ENCODE results near the gene SLC49A4. TPM values are rescaled to one million over a fixed set of nuclear protein-coding genes. Genes with fewer than 3 reads are reported as not detected.
"Not testable (repeated sequence)": the region's sequence is repeated elsewhere in the genome, so short reads cannot be mapped to it uniquely, and the experiment has no call there.

SLC49A4 gene
- polyA plus RNA-seq (2013, experiment 1 of 4), result 12.9 TPM
- 13.7 TPM for polyA plus RNA-seq (2013, experiment 2 of 4)
- polyA plus RNA-seq (2013, experiment 3 of 4), result 10.2 TPM
- polyA plus RNA-seq (2013, experiment 4 of 4), result 10.3 TPM

GRCh38 chr3:122794779-122795673 lies at the start of gene SLC49A4:
Gene SLC49A4, plus strand, starts transcription at chr3:122795069. Its CDS starts 124 bp downstream, at chr3:122795193.
- WGBS, 2 experiments, result 1% methylated on average over 84 of the region's 84 CpGs
- H3K36me3 ChIP-seq (ENCODE audit: control insufficient read depth, insufficient read depth, low read length), result no peaks in the 10 kb centered on the region
- H3K4me3 ChIP-seq (ENCODE audit: insufficient read depth, low read depth, low read length), result peak within 1 kb of the TSS; percentile 77
- H3K27ac ChIP-seq (ENCODE audit: insufficient read depth, low read depth, low read length, poor library complexity, severe bottlenecking), result peak within 1 kb of the TSS; percentile 91
- peaks cover 4% of the 10 kb centered on the region for H3K27me3 ChIP-seq (ENCODE audit: control insufficient read depth, insufficient read depth, low read length, poor library complexity, severe bottlenecking)
- no peaks in the 10 kb centered on the region for H3K9me3 ChIP-seq (ENCODE audit: control insufficient read depth, low read length)
- H3K4me1 ChIP-seq (ENCODE audit: control insufficient read depth, insufficient read depth, low read length), result peaks cover 6% of the 10 kb centered on the region

GRCh38 chr3:122745369-122746021 lies 49.4 kb upstream of the SLC49A4 start:
- H3K4me1 ChIP-seq (ENCODE audit: control insufficient read depth, insufficient read depth, low read length), result no peaks in the 10 kb centered on the region
- no peaks in the 10 kb centered on the region for H3K27me3 ChIP-seq (ENCODE audit: control insufficient read depth, insufficient read depth, low read length, poor library complexity, severe bottlenecking)
- peaks cover 5% of the 10 kb centered on the region for H3K36me3 ChIP-seq (ENCODE audit: control insufficient read depth, insufficient read depth, low read length)
- WGBS, 2 experiments, result 86 to 91% methylated on average over 1 to 4 of the region's 4 CpGs
- H3K9me3 ChIP-seq (ENCODE audit: control insufficient read depth, low read length), result no peaks in the 10 kb centered on the region
- no peak overlapping the region for H3K27ac ChIP-seq (ENCODE audit: insufficient read depth, low read depth, low read length, poor library complexity, severe bottlenecking)
- no peak overlapping the region for H3K4me3 ChIP-seq (ENCODE audit: insufficient read depth, low read depth, low read length)

GRCh38 chr3:122747295-122747694 lies 47.6 kb upstream of the SLC49A4 start:
- not testable (repeated sequence) for H3K4me3 ChIP-seq (ENCODE audit: insufficient read depth, low read depth, low read length); H3K4me1 ChIP-seq (ENCODE audit: control insufficient read depth, insufficient read depth, low read length); H3K36me3 ChIP-seq (ENCODE audit: control insufficient read depth, insufficient read depth, low read length); H3K27ac ChIP-seq (ENCODE audit: insufficient read depth, low read depth, low read length, poor library complexity, severe bottlenecking); H3K27me3 ChIP-seq (ENCODE audit: control insufficient read depth, insufficient read depth, low read length, poor library complexity, severe bottlenecking); H3K9me3 ChIP-seq (ENCODE audit: control insufficient read depth, low read length)
- 93 to 94% methylated on average over 18 to 22 of the region's 35 CpGs for WGBS, 2 experiments

- H3K27me3 ChIP-seq (ENCODE audit: control insufficient read depth, insufficient read depth, low read length, poor library complexity, severe bottlenecking), result no peaks in the 10 kb centered on the region
- WGBS, 2 experiments, result 89% methylated on average over 1 of the region's 1 CpG; no CpG with 5 or more reads in 1 of the 2 experiments
- peaks cover 2% of the 10 kb centered on the region for H3K36me3 ChIP-seq (ENCODE audit: control insufficient read depth, insufficient read depth, low read length)
- no peaks in the 10 kb centered on the region for H3K4me1 ChIP-seq (ENCODE audit: control insufficient read depth, insufficient read depth, low read length)
- H3K4me3 ChIP-seq (ENCODE audit: insufficient read depth, low read depth, low read length), result no peak overlapping the region
- no peaks in the 10 kb centered on the region for H3K9me3 ChIP-seq (ENCODE audit: control insufficient read depth, low read length)
- no peak overlapping the region for H3K27ac ChIP-seq (ENCODE audit: insufficient read depth, low read depth, low read length, poor library complexity, severe bottlenecking)
Measured at GRCh38 chr3:122748347-122748746, 46.5 kb upstream of the SLC49A4 start.

GRCh38 chr3:122754929-122755328 lies 39.9 kb upstream of the SLC49A4 start:
- no peaks in the 10 kb centered on the region for H3K4me1 ChIP-seq (ENCODE audit: control insufficient read depth, insufficient read depth, low read length)
- H3K27ac ChIP-seq (ENCODE audit: insufficient read depth, low read depth, low read length, poor library complexity, severe bottlenecking), result no peak overlapping the region
- H3K9me3 ChIP-seq (ENCODE audit: control insufficient read depth, low read length), result no peaks in the 10 kb centered on the region
- H3K36me3 ChIP-seq (ENCODE audit: control insufficient read depth, insufficient read depth, low read length), result peaks cover 11% of the 10 kb centered on the region
- no peak overlapping the region for H3K4me3 ChIP-seq (ENCODE audit: insufficient read depth, low read depth, low read length)
- H3K27me3 ChIP-seq (ENCODE audit: control insufficient read depth, insufficient read depth, low read length, poor library complexity, severe bottlenecking), result no peaks in the 10 kb centered on the region
- WGBS, 2 experiments, result 80 to 88% methylated on average over 5 of the region's 5 CpGs

- H3K36me3 ChIP-seq (ENCODE audit: control insufficient read depth, insufficient read depth, low read length), result peaks cover 11% of the 10 kb centered on the region
- no peak overlapping the region for H3K4me3 ChIP-seq (ENCODE audit: insufficient read depth, low read depth, low read length)
- H3K27ac ChIP-seq (ENCODE audit: insufficient read depth, low read depth, low read length, poor library complexity, severe bottlenecking), result no peak overlapping the region
- WGBS, 2 experiments, result 88 to 92% methylated on average over 2 of the region's 2 CpGs
- no peaks in the 10 kb centered on the region for H3K27me3 ChIP-seq (ENCODE audit: control insufficient read depth, insufficient read depth, low read length, poor library complexity, severe bottlenecking)
- no peaks in the 10 kb centered on the region for H3K9me3 ChIP-seq (ENCODE audit: control insufficient read depth, low read length)
- H3K4me1 ChIP-seq (ENCODE audit: control insufficient read depth, insufficient read depth, low read length), result no peaks in the 10 kb centered on the region
Measured at GRCh38 chr3:122755491-122755890, 39.4 kb upstream of the SLC49A4 start.

GRCh38 chr3:122758877-122759560 lies 35.9 kb upstream of the SLC49A4 start:
- WGBS, 2 experiments, result 92 to 97% methylated on average over 3 of the region's 3 CpGs
- H3K4me1 ChIP-seq (ENCODE audit: control insufficient read depth, insufficient read depth, low read length), result peaks cover 11% of the 10 kb centered on the region
- H3K27me3 ChIP-seq (ENCODE audit: control insufficient read depth, insufficient read depth, low read length, poor library complexity, severe bottlenecking), result no peaks in the 10 kb centered on the region
- no peaks in the 10 kb centered on the region for H3K9me3 ChIP-seq (ENCODE audit: control insufficient read depth, low read length)
- no peak overlapping the region for H3K27ac ChIP-seq (ENCODE audit: insufficient read depth, low read depth, low read length, poor library complexity, severe bottlenecking)
- H3K36me3 ChIP-seq (ENCODE audit: control insufficient read depth, insufficient read depth, low read length), result peaks cover 9% of the 10 kb centered on the region
- no peak overlapping the region for H3K4me3 ChIP-seq (ENCODE audit: insufficient read depth, low read depth, low read length)

- Histone ChIP-seq H3K4me1 (ENCODE audit: control insufficient read depth, insufficient read depth, low read length) (peaks cover 11% of the 10 kb centered on the region), H3K27me3 (ENCODE audit: control insufficient read depth, insufficient read depth, low read length, poor library complexity, severe bottlenecking) (no peaks in the 10 kb centered on the region), H3K4me3 (ENCODE audit: insufficient read depth, low read depth, low read length) (no peak overlapping the region), H3K36me3 (ENCODE audit: control insufficient read depth, insufficient read depth, low read length) (peaks cover 2% of the 10 kb centered on the region), H3K9me3 (ENCODE audit: control insufficient read depth, low read length) (no peaks in the 10 kb centered on the region), H3K27ac (ENCODE audit: insufficient read depth, low read depth, low read length, poor library complexity, severe bottlenecking) (peak overlapping the region; percentile 36)
- WGBS, 2 experiments, result 72 to 76% methylated on average over 3 of the region's 3 CpGs
Measured at GRCh38 chr3:122760453-122761271, 34.2 kb upstream of the SLC49A4 start.

GRCh38 chr3:122766430-122766829 lies 28.4 kb upstream of the SLC49A4 start:
- H3K4me1 ChIP-seq (ENCODE audit: control insufficient read depth, insufficient read depth, low read length), result peaks cover 4% of the 10 kb centered on the region
- WGBS, 2 experiments, result 94 to 97% methylated on average over 3 of the region's 3 CpGs
- H3K4me3 ChIP-seq (ENCODE audit: insufficient read depth, low read depth, low read length), result no peak overlapping the region
- H3K9me3 ChIP-seq (ENCODE audit: control insufficient read depth, low read length), result no peaks in the 10 kb centered on the region
- H3K27me3 ChIP-seq (ENCODE audit: control insufficient read depth, insufficient read depth, low read length, poor library complexity, severe bottlenecking), result no peaks in the 10 kb centered on the region
- no peak overlapping the region for H3K27ac ChIP-seq (ENCODE audit: insufficient read depth, low read depth, low read length, poor library complexity, severe bottlenecking)
- no peaks in the 10 kb centered on the region for H3K36me3 ChIP-seq (ENCODE audit: control insufficient read depth, insufficient read depth, low read length)
